A549 (cell line): ENCODE data around the gene ATP5PO. TPM values are rescaled to one million over a fixed set of nuclear protein-coding genes. Genes with fewer than 3 reads are reported as not detected.

Experiments used
- ATAC-seq, 2 experiments: fragments of 200-7000 bp in 1 of 2; fragments of >200 bp in 1 of 2; cut with Nextera tagmentation in 1 of 2; cut with Tn5 transposase in 1 of 2; 3 replicates each; pipeline versions ENCODE4 v1.8.0 to v1.9.1; 2018 to 2020; ENCODE audit warnings: mild to moderate bottlenecking in 1 of 2, moderate library complexity in 1 of 2
- CTCF ChIA-PET: fragments of 300-600 bp; sonication (Branson Sonifier 250); formaldehyde crosslinking; extraction: SDS; loops from one replicate; lab custom pipeline; 2021; ENCODE audit warnings: antibody characterized with exemption, inconsistent platforms; lab: Yijun Ruan, JAX
- POLR2A ChIA-PET: fragments of 350-600 bp; formaldehyde crosslinking; extraction: SDS; loops from one replicate; lab custom pipeline; 2021; ENCODE audit warnings: antibody characterized with exemption, inconsistent platforms; lab: Yijun Ruan, JAX
- DNase-seq, 2 experiments: peaks; one replicate each; pipeline versions ENCODE4 v3.0.0 to v3.0.0-alpha.2; 2011 to 2016; ENCODE audit warnings: low read depth in 1 of 2, low spot score in 1 of 2
- FAIRE-seq: peaks from 2 replicates; lab custom pipeline; 2011; peaks lifted over from hg19 to GRCh38; lab: Jason Lieb, UNC
- H3K27ac ChIP-seq, 2 experiments: fragments of >200 bp; sonication (Bioruptor Twin); formaldehyde crosslinking; 3 replicates each; pipeline ENCODE4 v1.5.1; 2016 to 2017
- H3K4me1 ChIP-seq: fragments of >200 bp; sonication (Bioruptor Twin); formaldehyde crosslinking; 3 replicates; pipeline ENCODE4 v1.6.1; 2016
- H3K4me2 ChIP-seq: fragments of >200 bp; sonication (Bioruptor Twin); formaldehyde crosslinking; 3 replicates; pipeline ENCODE4 v1.6.1; 2016
- H3K4me3 ChIP-seq: fragments of >200 bp; sonication (Bioruptor Twin); formaldehyde crosslinking; 3 replicates; pipeline ENCODE4 v1.5.1; 2016
- H3K9me3 ChIP-seq: fragments of >200 bp; sonication (Bioruptor Twin); formaldehyde crosslinking; 3 replicates; pipeline ENCODE4 v1.6.1; 2016
- CBX2 ChIP-seq: fragments of 200-600 bp; sonication (generic); IDR thresholded peaks from 2 replicates; pipeline ENCODE4 v1.6.1; 2016; ENCODE audit warnings: low read depth, mild to moderate bottlenecking, borderline replicate concordance
- CHD2 ChIP-seq: fragments of 150-350 bp; IDR thresholded peaks from 2 replicates; pipeline ENCODE4 v1.6.1; 2014; ENCODE audit warnings: low read length; ENCODE audit not compliant: partially characterized antibody
- CHD4 ChIP-seq: fragments of 200-600 bp; sonication (generic); IDR thresholded peaks from 2 replicates; pipeline ENCODE4 v1.6.1; 2016; ENCODE audit warnings: antibody characterized with exemption, mild to moderate bottlenecking, borderline replicate concordance
- ELK1 ChIP-seq: fragments of 150-350 bp; IDR thresholded peaks from 2 replicates; pipeline ENCODE4 v1.6.1; 2014; ENCODE audit warnings: low read depth, mild to moderate bottlenecking, low read length
- FOSB ChIP-seq: fragments of 250-450 bp; sonication (Bioruptor Pico); IDR thresholded peaks from 2 replicates; pipeline ENCODE4 v1.5.0; 2020; ENCODE audit warnings: mild to moderate bottlenecking, moderate library complexity
- FOXS1 ChIP-seq: fragments of 250-450 bp; sonication (Bioruptor Pico); IDR thresholded peaks from 2 replicates; pipeline ENCODE4 v1.5.0; 2020; ENCODE audit warnings: mild to moderate bottlenecking, moderate library complexity
- GATA3 ChIP-seq: IDR thresholded peaks from 2 replicates; pipeline ENCODE4 v1.6.1; 2012; ENCODE audit warnings: borderline replicate concordance
- HES2 ChIP-seq: fragments of >200 bp; sonication (Bioruptor Twin); formaldehyde crosslinking; IDR thresholded peaks from 2 replicates; pipeline ENCODE4 v1.6.1; 2016
- HEYL ChIP-seq: fragments of 250-450 bp; sonication (Bioruptor Pico); IDR thresholded peaks from 2 replicates; pipeline ENCODE4 v1.8.0; 2021; ENCODE audit warnings: mild to moderate bottlenecking, moderate library complexity
- JUN ChIP-seq, 2 experiments: fragments of >200 bp; sonication (Bioruptor Twin); formaldehyde crosslinking; IDR thresholded peaks; 2 replicates in 1 of 2; 3 replicates in 1 of 2; pipeline ENCODE4 v1.6.1; 2016 to 2017
- MAFK ChIP-seq: fragments of 450-650 bp; IDR thresholded peaks from 2 replicates; pipeline ENCODE4 v1.6.1; 2014; ENCODE audit not compliant: partially characterized antibody
- MYC ChIP-seq: IDR thresholded peaks from 2 replicates; pipeline ENCODE4 v1.6.1; 2012; ENCODE audit warnings: mild to moderate bottlenecking, inconsistent platforms, low read length, improper control_type of control experiment, borderline replicate concordance
- NPAS2 ChIP-seq: fragments of 250-450 bp; sonication (Bioruptor Pico); IDR thresholded peaks from 2 replicates; pipeline ENCODE4 v1.8.0; 2022; ENCODE audit warnings: mild to moderate bottlenecking, moderate library complexity, borderline replicate concordance
- RARB ChIP-seq: fragments of 250-450 bp; sonication (Bioruptor Pico); IDR thresholded peaks from 2 replicates; pipeline ENCODE4 v1.8.0; 2021; ENCODE audit warnings: mild to moderate bottlenecking, moderate library complexity
- RCOR1 ChIP-seq: fragments of 150-350 bp; IDR thresholded peaks from 2 replicates; pipeline ENCODE4 v1.6.1; 2014; ENCODE audit warnings: antibody characterized with exemption, low read length, low read depth
- RNF2 ChIP-seq: fragments of 200-600 bp; sonication (generic); IDR thresholded peaks from 2 replicates; pipeline ENCODE4 v1.6.1; 2016; ENCODE audit warnings: low read depth, mild to moderate bottlenecking, antibody characterized with exemption, moderate library complexity, borderline replicate concordance
- TP53 ChIP-seq: fragments of 250-450 bp; sonication (Bioruptor Pico); IDR thresholded peaks from 2 replicates; pipeline ENCODE4 v1.5.0; 2021; ENCODE audit warnings: mild to moderate bottlenecking, moderate library complexity
- ZFP36 ChIP-seq: fragments of 450-650 bp; IDR thresholded peaks from 2 replicates; pipeline ENCODE4 v1.6.1; 2014; ENCODE audit warnings: borderline replicate concordance; ENCODE audit not compliant: partially characterized antibody
- WGBS: methylation state at CpG from one replicate; pipeline ENCODE4 v1.1.6; 2017; ENCODE audit errors: missing lambda C conversion rate; 5-methylcytosine and 5-hydroxymethylcytosine counted together
- polyA plus RNA-seq, 4 experiments: library from polyadenylated mRNA; depleted of rRNA in 3 of 4; stranded (reverse); fragments of >200 nt; fragmentation: RNase III in 1 of 4; extraction: RNeasy Plus Mini Kit Qiagen cat#74134 plus additional on column Dnase treatment in 1 of 4; gene quantifications; 2 replicates in 3 of 4; 3 replicates in 1 of 4; pipeline ENCODE4 v1.2.3, GENCODE V29; 2011 to 2017
- TF ChIP-seq, protein P1 (sequence below): fragments of 200-600 bp; sonication (generic); IDR thresholded peaks from 2 replicates; pipeline ENCODE4 v1.6.1; 2016; ENCODE audit warnings: antibody characterized with exemption, mild to moderate bottlenecking, moderate library complexity

ATP5PO gene
- polyA plus RNA-seq, 2 of the 4 experiments (the other 2 are of a cell fraction): 143 to 252 TPM

GRCh38 chr21:33944185-33944763 is 28.7 kb upstream of the ATP5PO start:
- H3K9me3 ChIP-seq: no peaks in the 10 kb centered on the region
- no peak overlapping the region for H3K4me2 ChIP-seq
- FAIRE-seq: no peak
- TF ChIP-seq FOXS1 (CRISPR knock-in tag) (no peak), ELK1 (no peak), CBX2 (no peak), GATA3 (no peak), MAFK (no peak), RARB (CRISPR knock-in tag) (no peak), MYC (no peak), JUN (IDR thresholded peaks at IDR 0.05) (no peak), NPAS2 (CRISPR knock-in tag) (no peak), RCOR1 (no peak), HEYL (CRISPR knock-in tag) (no peak)
- TF ChIP-seq, protein P1, sequence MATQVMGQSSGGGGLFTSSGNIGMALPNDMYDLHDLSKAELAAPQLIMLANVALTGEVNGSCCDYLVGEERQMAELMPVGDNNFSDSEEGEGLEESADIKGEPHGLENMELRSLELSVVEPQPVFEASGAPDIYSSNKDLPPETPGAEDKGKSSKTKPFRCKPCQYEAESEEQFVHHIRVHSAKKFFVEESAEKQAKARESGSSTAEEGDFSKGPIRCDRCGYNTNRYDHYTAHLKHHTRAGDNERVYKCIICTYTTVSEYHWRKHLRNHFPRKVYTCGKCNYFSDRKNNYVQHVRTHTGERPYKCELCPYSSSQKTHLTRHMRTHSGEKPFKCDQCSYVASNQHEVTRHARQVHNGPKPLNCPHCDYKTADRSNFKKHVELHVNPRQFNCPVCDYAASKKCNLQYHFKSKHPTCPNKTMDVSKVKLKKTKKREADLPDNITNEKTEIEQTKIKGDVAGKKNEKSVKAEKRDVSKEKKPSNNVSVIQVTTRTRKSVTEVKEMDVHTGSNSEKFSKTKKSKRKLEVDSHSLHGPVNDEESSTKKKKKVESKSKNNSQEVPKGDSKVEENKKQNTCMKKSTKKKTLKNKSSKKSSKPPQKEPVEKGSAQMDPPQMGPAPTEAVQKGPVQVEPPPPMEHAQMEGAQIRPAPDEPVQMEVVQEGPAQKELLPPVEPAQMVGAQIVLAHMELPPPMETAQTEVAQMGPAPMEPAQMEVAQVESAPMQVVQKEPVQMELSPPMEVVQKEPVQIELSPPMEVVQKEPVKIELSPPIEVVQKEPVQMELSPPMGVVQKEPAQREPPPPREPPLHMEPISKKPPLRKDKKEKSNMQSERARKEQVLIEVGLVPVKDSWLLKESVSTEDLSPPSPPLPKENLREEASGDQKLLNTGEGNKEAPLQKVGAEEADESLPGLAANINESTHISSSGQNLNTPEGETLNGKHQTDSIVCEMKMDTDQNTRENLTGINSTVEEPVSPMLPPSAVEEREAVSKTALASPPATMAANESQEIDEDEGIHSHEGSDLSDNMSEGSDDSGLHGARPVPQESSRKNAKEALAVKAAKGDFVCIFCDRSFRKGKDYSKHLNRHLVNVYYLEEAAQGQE: no peak
- no peak overlapping the region for H3K27ac ChIP-seq
- ATAC-seq: no peak
- no peak overlapping the region for H3K4me3 ChIP-seq
- CTCF ChIA-PET: interaction anchor here (6.5 kb wide), 1 partner anchor 20 kb away, joined by 38 read pairs; no protein-coding TSS in a partner anchor
- 81% methylated on average over 1 of the region's 1 CpG for WGBS
- POLR2A ChIA-PET: no interaction called here
- H3K4me1 ChIP-seq: peaks cover 19% of the 10 kb centered on the region
- DNase-seq: no peak

- Histone ChIP-seq H3K4me2 (no peak overlapping the region), H3K9me3 (no peaks in the 10 kb centered on the region), H3K4me1 (peaks cover 13% of the 10 kb centered on the region), H3K4me3 (no peak overlapping the region)
- POLR2A ChIA-PET: no interaction called here
- DNase-seq (no peak), ATAC-seq (no peak), FAIRE-seq (no peak)
- CTCF ChIA-PET: interaction anchor here (0.6 to 6.5 kb wide), 4 partner anchors 19 to 404 kb away, joined by 3 to 38 read pairs (median 4); no protein-coding TSS in a partner anchor
- WGBS: 84% methylated on average over 2 of the region's 2 CpGs
- TF ChIP-seq CHD2 (no peak), FOSB (no peak), RNF2 (no peak), ZFP36 (no peak), RCOR1 (no peak), ELK1 (no peak), HES2 (no peak), TP53 (CRISPR knock-in tag) (no peak), CHD4 (no peak)
- TF ChIP-seq, all 56 proteins: peak for 0
- no peak overlapping the region for H3K27ac ChIP-seq
Observed at GRCh38 chr21:33943293-33943692, 27.7 kb upstream of the ATP5PO start.
